Neural cell (in vitro differentiated cells): Measurements from ENCODE around the gene SEC61A1.

Experiments
- CTCF ChIP-seq: fragments of 450-650 bp; IDR thresholded peaks from 2 replicates; pipeline ENCODE4 v1.5.1; 2014; ENCODE audit warnings: antibody characterized with exemption, mild to moderate bottlenecking, moderate library complexity; ENCODE audit not compliant: poor library complexity, severe bottlenecking
- EZH2 ChIP-seq: fragments of 200-600, 300-800 bp; shearing (Covaris generic), sonication (generic); IDR thresholded peaks from 2 replicates; pipeline ENCODE4 v1.6.1; 2014; ENCODE audit warnings: antibody characterized with exemption, low read length, borderline replicate concordance, mild to moderate bottlenecking; ENCODE audit not compliant: insufficient read depth, poor library complexity, severe bottlenecking
- MXI1 ChIP-seq: fragments of 450-650 bp; conservative IDR thresholded peaks from 2 replicates; pipeline ENCODE4 v1.6.1; 2014; ENCODE audit warnings: antibody characterized with exemption, mild to moderate bottlenecking; ENCODE audit not compliant: poor library complexity, severe bottlenecking
- RAD21 ChIP-seq: fragments of 450-650 bp; conservative IDR thresholded peaks from 2 replicates; pipeline ENCODE4 v1.6.1; 2014; ENCODE audit warnings: antibody characterized with exemption, mild to moderate bottlenecking, moderate library complexity
- SMC3 ChIP-seq: fragments of 450-650 bp; conservative IDR thresholded peaks from 2 replicates; pipeline ENCODE4 v1.6.1; 2014; ENCODE audit warnings: antibody characterized with exemption, mild to moderate bottlenecking, moderate library complexity; ENCODE audit not compliant: poor library complexity
- TAF1 ChIP-seq: IDR thresholded peaks from 2 replicates; pipeline ENCODE4 v1.6.1; 2012; ENCODE audit warnings: low read depth

- TF ChIP-seq CTCF (no peak), EZH2 (no peak), TAF1 (no peak), RAD21 (no peak), SMC3 (no peak), MXI1 (no peak)
Measured at GRCh38 chr3:128014548-128014947, 37.7 kb upstream of the SEC61A1 start.
